Dermis blood vessel endothelial cell (primary cell): ENCODE data around the gene EMID1. TPM values are rescaled to one million over a fixed set of nuclear protein-coding genes. Genes with fewer than 3 reads are reported as not detected.

Source experiments
- DNase-seq: peaks from one replicate; pipeline ENCODE4 v3.0.0; 2010
- total RNA-seq: library from RNA; depleted of rRNA; stranded (reverse); fragments of >200 nt; gene quantifications from 2 replicates; pipeline ENCODE4 v1.2.3, GENCODE V29; 2014

The EMID1 gene
- total RNA-seq, 1 donor from 2014 or later: 6.1 TPM

- no peak for DNase-seq
These were observed 92.9 kb downstream of the EMID1 start for GRCh38 chr22:29298641-29299040.

DNA sequence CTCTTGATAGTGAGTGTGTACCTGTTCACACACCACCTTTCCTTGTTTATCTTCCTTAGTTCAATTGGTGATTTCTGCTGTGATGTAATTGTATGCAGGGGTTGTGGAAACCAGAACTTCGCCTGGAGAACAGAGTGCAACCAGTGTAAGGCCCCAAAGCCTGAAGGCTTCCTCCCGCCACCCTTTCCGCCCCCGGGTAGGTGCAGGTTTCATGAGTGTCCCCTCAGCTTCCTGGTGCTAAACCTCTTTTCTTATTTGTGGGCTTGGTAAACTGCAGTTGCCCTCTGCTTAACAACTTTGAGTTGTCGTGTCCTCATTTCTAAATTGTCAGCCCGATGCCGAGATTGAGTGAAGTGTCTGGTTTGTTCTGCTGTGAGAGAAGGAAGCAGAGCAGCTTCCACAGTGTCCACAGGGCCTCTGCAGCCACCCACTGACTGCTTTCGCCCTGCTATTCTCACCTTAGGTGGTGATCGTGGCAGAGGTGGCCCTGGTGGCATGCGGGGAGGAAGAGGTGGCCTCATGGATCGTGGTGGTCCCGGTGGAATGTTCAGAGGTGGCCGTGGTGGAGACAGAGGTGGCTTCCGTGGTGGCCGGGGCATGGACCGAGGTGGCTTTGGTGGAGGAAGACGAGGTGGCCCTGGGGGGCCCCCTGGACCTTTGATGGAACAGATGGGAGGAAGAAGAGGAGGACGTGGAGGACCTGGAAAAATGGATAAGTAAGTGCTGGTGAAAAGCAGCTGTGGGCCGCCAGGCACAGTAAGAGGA is 93.6 kb downstream of the EMID1 start:
- no peak for DNase-seq

- DNase-seq: no peak
These were observed 94.7 kb downstream of the EMID1 start for GRCh38 chr22:29300467-29300806.

- DNase-seq: no peak
These were observed 95.3 kb downstream of the EMID1 start for GRCh38 chr22:29300807-29301601.

- no peak for DNase-seq
These were observed 96.2 kb downstream of the EMID1 start for GRCh38 chr22:29301716-29302401.

DNA sequence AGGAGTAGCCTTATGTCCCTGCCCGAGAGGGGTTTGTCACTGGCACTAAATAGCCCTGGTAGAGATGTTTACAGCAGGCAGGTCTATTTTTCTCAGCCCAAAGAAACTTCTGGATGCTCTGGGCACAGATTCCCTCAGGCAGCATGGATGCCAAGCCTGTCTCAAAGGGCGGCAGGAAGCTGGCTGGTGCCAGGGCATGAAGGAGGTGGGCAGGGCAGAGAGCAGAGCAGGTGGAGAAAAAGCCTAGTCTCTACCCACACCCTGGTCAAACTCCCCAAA is 96.6 kb downstream of the EMID1 start:
- no peak for DNase-seq

DNA sequence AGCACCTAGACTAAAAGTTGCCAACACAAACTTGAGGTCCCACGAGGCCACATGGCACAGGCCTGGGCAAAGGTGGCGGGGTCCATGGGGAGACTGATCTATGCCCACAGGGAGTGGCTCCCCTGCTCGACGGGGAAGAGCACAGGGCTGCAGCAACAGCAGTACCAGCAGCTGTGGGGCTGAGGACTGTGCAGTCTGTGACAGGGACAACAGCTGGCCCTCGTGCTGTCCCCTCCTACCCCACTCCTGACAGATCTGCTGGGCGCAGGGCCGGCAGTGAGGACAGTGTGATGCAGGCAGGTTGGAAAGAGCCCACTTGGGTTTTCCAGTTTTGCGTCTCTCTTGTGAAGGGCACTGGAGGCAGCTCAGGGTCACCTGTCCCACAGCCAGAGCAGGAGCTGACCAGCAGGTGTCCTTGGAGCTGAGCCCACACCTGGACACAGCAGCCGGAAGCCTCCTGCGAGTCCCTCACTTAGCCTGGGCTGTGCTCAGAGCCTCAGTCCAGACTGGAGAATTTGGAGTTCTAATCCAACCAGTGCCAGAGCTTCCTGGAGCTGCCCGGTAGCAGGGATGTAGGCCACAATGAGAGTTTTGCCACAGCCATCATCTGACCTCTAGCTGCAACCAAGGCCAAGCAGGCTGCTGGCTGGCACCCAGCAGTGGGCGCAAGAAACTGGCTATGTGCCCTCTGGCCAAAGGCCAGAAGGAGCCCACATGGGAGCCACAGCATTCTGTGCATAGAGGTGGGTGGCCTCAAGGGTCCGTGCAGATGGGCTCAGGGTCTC is 97.2 kb downstream of the EMID1 start:
- DNase-seq: no peak

- no peak for DNase-seq
These were observed 100.1 kb downstream of the EMID1 start for GRCh38 chr22:29305836-29306174.

DNA sequence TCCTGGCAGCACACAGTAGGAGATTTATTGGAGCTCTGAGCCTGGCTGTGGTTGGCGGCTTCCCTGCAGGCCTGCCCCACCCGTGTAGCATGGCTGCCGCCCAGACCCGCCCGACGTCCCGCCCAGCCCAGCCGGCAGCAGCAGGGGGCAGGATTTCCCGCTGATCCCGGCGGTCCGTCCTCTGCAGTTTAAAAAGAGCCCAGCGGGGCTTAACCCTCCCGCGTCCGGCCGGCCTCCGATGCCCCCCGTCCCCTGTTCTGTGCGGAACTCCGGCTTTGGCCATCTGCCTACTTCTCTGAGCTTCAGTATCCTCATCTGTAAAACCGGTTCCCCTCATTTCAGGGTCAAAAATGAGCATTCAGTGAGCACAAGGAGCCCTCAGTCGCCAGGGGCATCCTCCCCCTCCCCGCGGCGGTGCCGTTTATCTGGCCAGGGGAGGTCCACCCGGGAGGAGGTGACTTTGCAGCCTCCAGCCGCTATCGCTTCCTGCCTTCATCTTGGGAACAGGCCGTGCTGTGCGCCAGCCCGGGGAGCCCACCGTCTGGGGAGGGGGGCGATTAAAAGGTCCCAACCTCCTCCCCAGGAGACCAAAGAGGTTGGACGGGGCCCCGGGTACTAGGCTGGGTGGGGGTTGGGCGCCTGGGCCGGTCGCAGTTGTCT is 100.6 kb downstream of the EMID1 start, which contains the start of gene GAS2L1:
Gene GAS2L1 (plus strand): TSS at position 476 of the 660 bp plus-strand sequence. CDS start 1,456 bp downstream, outside the sequence.
- DNase-seq: peak; percentile 90

- DNase-seq: peak; percentile 80
These were observed 101.3 kb downstream of the EMID1 start for GRCh38 chr22:29306835-29307595.

DNA sequence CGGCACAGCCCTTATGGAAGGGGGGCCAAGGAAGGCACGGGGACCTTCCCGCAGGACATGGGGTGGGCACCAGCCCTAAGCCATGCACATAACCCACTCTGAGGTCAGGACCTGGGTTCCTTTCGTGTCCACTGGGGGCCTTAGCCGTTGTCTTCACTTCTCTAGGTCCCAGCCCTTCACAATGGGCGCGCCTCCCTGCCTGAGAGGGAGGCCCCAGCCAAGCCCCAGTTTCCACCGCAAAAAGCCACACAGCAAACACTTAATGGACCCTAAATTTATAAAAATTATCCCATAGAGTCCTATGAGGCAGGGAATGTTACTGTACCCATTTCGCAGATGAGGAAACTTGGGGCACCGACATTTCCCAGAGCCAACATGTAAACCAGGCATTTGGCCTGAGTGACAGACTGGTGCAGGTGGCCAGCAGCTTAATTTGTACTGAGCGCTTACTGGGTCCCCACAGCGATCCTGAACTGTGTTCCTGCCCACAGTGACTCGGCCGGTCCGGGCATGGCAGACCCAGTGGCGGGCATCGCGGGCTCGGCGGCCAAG is 102.0 kb downstream of the EMID1 start:
- no peak for DNase-seq

- no peak for DNase-seq
These were observed 102.6 kb downstream of the EMID1 start for GRCh38 chr22:29308148-29308790.

DNA sequence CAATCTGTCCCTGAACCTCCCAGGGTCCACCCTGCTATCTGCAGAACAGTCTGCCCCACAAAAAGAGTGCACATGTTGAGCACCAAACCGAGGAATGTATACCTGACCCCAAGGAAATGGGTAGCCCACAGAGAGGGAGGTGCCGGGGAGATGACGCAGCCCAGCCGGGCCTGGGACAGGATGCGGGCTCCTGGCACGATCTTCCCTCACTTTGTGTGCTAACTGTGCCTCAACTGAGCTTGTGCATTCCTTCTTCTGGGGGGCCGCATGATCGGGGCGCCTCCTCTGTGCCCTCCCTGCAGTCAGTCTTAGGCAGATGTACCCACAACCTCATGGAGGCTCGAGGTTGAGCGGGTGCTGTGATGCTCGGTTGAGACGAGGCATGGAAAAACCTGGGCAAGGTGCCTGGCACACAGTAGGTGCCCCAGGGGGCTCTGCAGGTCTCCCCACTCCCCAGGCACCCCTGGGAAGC is 103.1 kb downstream of the EMID1 start:
- peak; percentile 68 for DNase-seq

Other genes with a start within 250 kb of the EMID1 start
- gene C22orf31, start 144.1 kb upstream of the EMID1 start, total RNA-seq: not detected in 2 replicates
- 0.56 and 0.68 TPM in 2 replicates for gene KREMEN1, start 132.9 kb upstream of the EMID1 start, total RNA-seq
- 27.1 and 28.1 TPM in 2 replicates for gene RHBDD3, start 62.1 kb downstream of the EMID1 start, total RNA-seq
- gene EWSR1, start 62.4 kb downstream of the EMID1 start, total RNA-seq: 153 and 156 TPM in 2 replicates
- 24.7 and 44.4 TPM in 2 replicates for gene GAS2L1, start 100.8 kb downstream of the EMID1 start, total RNA-seq
- 1.1 and 2.7 TPM in 2 replicates for gene RASL10A, start 109.8 kb downstream of the EMID1 start, total RNA-seq
- gene AP1B1, start 182.7 kb downstream of the EMID1 start, total RNA-seq: 191 and 282 TPM in 2 replicates
- not detected in 2 replicates for gene RFPL1, start 232.7 kb downstream of the EMID1 start, total RNA-seq